ENCODE data around the gene DYRK1A.
A peak's percentile ranks its signal among the peaks of the same experiment; 100 is the strongest.

Gene DYRK1A

DNA sequence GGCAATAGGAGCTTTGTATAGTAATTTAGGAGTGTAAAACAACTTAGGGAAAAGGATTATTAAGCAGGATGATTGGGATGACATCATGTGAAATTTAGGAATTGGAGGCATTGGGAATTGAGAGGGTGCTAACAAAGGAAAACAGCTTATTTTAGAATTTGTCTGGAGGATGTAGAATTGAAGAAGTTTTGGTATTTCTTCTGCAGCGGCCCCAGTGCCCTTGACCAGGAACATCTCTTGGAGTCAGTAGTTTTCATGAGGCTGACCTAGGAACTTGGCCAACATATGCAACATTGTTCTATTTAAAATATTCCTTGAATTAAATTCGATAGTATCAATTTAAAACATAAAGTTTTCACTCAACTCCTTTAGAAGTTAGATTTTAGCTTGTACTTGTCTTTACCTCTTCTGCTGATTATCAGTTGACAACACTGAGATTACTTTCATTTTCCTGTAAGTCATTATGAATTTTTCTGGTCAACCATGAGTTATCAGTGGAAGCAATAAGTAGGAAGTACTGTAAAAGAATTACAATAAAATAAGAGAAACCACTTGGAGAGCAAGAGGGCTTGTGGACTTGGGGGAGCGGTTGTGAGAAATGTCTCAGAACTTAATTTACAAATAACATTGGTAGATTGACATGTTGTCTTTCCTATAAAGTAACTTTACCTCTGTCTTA is 52.8 kb downstream of the DYRK1A start:
- no peak for DNase-seq (ENCODE audit: low spot score)

DNA sequence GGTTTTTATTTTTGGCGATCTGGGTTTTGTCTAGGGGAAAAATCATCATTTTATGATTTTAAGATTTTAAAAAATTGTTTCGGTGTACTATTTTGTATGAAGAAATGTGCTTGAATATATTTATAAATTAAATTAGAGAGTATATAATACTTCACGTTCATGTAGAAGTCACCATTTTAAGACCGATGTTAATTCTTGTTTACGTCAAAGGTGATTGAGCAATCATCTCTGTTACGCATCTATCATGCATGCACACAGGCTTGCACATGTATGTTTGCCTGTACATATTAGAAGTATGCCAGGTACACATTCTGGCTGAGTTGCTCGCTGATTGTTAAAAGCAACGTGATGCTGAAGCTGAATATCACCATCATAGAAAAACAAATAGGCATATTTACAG is 54.7 kb downstream of the DYRK1A start:
- DNase-seq (ENCODE audit: low spot score), result no peak

DNA sequence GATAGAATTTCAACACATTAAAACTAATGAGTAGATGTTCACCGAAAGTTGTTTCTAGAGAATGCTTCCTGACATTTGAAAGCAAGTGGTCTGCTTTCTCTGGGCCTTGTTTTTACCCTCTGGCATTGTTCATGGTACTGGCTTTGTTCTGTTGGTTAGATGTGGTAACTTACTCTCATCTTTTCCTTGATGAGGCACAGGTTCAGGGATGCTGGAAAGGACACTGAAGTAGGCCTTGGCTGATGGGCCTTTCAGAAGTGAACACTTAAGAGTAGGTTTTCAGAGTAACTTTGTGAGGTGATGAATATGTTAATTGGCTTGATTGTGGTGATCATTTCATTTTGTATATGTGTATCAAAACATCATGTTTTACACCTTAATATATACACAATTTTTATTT is 55.8 kb downstream of the DYRK1A start:
- no peak for DNase-seq (ENCODE audit: low spot score)

DNA sequence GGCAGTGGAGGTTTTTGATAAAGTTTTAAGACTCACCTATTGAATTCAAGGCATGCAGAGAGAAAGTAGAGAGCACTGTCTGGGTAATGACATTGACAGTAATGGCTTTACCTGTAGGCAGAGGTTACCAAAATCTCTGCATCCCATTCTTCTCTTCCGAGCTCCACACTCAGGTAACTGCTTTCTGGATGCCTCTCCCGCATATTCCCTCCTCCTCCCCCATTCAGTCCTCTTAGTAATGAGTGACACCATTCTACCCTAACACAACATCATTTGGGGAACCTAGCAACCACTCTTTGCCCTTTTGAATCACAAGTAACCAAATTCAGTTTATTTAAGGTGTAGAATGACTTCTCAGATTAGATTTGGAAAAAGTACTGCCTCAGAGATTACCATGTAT is 56.5 kb downstream of the DYRK1A start:
- no peak for DNase-seq (ENCODE audit: low spot score)

DNA sequence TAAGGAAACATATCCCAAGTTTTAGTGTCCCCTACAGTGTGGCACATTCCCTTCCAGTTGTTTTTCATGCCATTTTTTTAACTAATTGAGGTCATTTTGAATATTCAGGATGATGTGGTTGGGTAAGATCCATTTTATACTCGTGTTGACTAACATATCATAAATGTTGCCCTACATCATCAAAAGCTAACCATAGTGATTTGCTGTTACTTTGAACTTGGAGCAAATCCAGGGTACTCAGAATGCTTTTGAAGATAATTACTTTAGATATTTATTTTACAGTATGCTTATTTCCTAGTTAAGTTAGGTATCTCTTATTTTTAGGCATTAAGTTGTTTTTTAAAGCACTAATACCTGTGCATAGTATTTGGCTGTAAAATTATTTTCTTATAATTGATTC is 57.8 kb downstream of the DYRK1A start:
- no peak for DNase-seq (ENCODE audit: low spot score)

DNA sequence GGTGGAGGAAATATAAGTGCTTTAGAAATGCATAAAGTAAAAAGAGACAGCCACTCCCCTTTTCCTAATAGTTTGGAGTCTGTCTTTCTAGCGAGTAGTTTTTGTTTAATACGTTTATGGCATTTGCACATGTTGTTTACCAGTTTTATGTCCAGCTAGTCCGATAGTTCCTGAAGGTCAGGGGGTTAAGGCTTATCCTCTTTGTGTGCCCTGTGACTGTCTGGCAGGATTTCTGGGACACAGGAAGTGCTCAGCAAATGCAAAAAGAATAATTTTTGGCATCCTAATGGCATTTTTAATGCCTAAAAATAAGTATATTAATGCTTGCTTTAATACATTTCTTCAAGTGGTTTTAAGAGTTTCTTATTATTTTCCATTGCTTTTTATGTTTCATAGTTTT is 58.4 kb downstream of the DYRK1A start:
- DNase-seq (ENCODE audit: low spot score), result no peak

DNA sequence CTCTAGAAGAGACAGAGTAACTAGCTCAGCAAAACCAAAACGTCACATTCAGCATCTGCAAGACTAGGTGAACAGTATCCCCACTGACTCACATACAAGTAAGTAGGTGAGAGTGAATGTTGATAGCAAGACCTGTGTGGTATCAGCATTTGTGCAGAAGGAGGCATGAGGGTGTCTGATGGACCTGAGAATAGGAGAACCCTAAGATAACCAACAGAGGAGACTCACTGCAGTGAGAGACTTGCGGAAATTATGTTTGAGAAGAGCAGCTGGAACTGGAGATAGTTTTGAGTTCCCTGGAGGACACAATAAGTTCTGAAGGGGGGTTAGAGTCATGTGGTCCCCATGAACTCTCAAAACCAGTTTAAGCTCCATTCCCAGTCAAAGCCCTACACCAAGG is 59.1 kb downstream of the DYRK1A start:
- DNase-seq (ENCODE audit: low spot score), result no peak

DNA sequence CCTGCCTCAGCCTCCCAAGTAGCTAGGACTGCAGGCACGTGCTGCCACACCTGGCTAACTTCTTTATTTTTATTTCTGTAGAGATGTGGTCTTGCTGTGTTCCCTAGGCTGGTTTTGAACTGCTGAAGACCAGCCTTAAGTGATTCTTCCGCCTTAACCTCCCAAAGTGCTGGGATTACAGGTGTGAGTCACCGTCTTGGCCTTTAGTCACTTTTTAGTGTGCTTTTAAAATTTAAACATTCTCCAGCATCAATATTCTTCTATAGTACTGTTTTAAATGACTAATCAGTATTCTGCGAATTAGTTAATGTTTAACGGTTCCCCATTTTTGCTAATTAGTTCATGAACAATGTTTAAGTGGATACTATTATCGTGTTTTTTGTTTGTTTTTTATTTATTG is 60.6 kb downstream of the DYRK1A start:
- DNase-seq (ENCODE audit: low spot score), result no peak

DNA sequence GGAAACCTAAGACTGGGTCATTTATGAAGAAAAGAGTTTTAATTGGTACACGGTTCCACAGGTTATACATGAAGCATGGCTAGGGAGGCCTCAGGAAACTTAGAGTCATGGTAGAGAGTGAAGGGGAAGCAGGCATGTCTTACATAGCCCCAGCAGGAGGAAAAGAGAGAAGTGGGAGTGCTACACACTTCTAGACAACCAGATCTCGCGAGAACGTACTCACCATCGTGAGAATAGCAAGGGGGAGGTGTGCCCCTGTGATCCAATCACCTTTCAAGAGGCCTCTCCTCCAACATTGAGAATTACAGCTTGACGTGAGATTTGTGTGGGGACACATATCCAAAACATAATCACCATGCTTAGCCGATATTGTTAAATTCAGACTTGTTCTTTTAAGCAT is 62.8 kb downstream of the DYRK1A start:
- DNase-seq (ENCODE audit: low spot score), result no peak

DNA sequence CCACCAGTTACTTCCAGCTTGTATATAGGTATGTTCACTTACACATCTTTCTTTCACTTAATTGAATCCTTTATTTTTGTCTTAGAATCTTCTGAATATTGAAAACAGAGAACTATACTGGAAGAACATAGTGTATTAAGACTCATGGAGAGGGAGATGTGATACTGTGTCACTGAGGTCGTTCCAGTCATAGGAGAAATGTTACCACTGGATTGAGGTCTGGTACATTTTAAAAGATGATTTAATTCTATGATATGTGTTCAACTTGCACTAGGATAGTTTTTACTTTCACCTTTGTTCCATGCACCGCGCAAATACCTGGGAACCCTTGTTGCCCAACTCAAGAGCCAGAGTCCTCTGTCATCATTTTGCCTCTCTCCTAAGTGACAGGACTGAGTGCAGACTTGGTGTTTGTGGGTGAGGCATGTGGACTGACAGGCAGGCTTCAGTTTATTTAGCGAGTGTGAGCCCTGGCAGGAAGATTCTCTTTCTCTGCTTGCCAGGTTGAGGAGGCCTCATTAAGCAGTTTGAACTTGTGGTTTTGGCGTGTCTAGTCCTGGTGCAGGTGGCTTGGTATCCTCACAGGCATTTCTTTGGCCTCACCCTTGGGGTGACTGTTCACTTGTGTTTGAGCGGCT is 63.7 kb downstream of the DYRK1A start:
- DNase-seq (ENCODE audit: low spot score), result no peak

DNA sequence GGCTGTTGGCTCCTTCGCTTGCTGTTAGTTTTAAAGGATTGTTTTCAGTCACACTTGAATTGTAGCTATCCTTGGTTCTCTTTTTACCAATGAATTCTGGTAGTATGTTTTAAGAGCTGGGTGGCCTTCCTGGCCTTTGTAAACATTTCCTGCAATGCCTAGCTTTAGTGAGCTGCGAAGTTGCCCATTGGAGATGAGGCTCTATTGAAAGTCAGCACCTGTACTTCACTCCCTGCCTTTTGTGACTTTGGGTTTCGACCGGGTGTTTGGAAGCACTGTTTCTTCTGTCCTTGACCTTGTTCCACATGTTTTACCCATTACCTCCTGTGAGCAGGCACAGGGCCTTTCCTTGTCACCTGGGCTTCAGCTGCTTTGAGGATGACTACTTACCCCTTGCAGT is 64.7 kb downstream of the DYRK1A start:
- no peak for DNase-seq (ENCODE audit: low spot score)

DNA sequence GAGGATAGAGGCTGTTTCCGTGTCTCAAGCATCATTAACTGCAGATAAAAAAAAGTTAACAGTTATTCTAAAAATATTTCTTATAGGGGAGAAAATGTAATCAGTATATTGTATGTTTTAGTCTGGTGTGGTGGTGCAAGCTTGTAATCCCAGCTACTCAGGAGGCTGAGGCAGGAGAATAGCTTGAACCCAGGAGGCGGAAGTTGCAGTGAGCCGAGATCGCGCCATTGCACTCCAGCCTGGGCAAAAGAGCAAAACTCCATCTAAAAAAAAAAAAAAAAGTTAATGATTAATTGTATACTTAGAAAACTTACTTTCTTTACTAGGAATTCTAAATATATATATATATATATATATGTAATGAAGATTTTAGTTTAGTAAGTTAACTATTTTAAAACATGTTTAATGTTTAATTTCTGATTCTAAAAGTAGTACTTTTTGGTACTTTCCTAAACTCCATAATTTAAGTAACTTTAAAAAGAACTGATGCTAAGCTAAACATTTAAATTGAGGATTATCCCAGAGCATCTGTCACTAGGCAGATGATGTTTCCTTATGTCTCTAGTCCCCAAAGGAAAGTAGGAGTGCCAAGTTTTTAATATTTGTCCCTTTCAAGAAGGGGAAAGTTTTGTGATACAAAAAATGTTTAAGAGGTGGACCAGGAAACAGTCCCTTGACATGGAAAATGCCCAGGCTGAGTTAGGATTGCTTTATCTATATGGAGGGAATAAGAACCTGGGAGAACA is 66.3 kb downstream of the DYRK1A start:
- DNase-seq (ENCODE audit: low spot score), result no peak

DNA sequence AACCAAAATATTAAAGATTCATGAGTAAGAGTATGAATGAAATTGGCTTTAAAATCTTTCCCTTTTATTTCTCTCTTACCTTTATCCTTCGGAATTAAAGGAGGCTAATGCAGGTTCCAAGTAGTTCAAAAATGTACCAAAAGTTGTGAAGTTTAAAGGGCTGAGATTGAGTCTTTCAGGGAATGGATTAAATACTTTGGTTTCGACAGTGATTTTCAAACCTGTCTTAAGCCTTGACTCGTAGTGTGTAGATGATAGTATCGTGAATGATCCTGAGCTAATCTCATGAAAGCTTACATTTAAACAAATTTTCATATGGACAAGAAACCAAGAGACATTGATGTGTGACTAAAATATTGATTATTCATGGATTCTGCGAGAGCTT is 66.9 kb downstream of the DYRK1A start:
- DNase-seq (ENCODE audit: low spot score), result no peak

DNA sequence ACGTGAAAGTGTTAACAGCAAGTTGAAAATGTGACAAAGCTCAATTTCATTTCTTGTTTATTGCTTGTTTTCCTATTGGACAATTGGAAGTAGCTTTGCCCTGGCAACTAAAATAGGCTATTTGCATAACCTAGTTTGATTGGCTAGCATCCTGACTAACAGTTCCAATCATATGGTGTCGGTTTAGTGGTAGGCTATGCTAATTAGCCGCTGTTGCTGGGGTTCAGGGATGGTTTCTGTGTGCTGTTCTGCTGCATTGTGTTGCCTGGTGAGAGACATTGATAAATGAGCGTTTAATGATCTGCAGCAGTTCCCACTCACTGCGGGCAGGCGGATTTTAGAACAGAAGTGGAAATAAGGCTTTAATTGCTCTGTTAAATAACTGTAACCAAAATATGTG is 68.5 kb downstream of the DYRK1A start:
- peak; percentile 91 for DNase-seq (ENCODE audit: low spot score)

DNA sequence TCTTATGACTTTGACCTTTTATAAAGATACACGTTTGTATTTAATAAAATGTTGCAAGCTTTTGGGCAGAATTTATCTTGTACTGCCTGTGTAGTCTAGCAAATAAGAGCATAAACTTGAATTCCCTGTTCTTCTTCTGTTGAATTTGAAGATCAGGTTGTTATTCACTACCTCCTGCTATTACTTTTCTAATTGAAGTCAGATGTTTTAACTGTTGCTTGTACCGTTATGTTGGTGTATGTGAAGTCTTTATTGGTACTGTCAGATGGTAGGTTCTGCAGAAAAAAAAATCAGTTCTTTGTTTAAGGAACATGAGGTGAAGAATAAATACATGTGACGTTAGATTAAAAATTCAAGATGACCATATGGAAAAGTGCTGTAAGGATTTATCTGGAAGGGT is 69.1 kb downstream of the DYRK1A start:
- no peak for DNase-seq (ENCODE audit: low spot score)

DNA sequence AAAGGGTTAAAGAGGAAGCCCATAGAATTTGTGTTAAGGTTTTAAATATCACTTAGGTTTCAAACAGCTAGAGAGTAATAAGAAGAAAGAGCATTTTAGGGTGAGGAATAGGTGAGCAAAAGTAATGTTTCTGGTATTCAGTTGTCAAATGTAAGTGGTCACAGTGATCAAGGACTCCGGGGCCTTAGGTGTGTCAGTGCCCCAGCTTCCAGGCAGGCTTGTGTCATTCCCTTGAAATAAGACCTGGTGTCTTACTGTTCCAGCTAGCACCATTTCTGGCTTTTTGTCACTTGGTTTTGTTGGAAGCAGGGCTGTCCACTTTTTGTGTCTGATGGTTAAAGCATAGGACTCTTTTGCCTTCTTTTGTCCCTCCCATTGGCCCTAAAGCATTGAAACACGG is 69.6 kb downstream of the DYRK1A start:
- DNase-seq (ENCODE audit: low spot score), result no peak

DNA sequence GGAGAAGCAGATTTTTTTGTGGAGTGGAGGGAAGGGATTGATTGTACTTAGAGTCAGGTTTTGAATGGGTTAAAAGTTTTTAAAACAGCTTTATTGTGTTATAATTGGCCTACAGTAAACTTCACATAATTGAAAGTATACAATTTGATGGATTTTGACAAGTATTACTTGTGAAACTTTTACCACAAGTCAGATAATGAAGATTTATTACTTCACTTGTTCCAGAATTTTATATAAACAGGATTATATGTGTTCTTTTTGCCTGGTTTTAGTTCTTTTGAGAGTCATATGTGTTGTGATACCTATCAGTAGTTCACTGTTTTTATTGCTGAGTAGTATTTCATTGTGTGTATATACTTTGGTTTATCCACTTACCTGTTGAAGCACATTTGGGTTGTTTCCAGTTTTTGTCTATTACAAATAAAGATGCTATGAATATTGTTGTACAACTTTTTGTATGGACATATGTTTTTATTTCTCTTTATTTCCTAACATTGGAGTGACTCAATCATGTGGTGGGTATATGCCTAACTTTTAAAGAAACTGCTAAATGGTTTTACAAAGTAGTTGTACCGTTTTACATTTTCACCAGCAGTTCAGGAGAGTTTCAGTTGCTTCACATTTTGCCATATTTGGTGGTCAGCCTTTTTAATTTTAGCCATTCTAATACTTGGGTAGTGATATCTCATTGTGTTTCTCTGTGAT is 71.0 kb downstream of the DYRK1A start:
- DNase-seq (ENCODE audit: low spot score), result no peak

DNA sequence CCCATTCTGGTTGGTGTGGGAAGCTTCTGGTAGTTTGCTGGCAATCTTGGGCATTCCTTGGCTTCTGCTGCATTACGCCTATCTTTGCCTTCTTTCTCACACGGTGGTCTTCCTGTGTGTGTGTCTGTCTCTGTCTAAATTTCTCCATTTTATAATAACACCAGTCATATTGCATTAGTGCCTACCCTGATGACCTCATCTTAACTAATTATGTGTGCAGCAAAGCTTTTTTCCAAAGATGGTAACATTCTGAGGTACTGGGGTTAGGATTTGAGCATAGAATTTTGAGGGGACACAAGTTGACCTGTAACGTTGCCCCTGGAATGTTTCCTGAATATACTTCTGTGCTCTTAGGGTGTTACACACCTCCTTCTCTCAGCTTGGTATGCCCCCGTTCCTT is 77.1 kb downstream of the DYRK1A start:
- DNase-seq (ENCODE audit: low spot score), result no peak

DNA sequence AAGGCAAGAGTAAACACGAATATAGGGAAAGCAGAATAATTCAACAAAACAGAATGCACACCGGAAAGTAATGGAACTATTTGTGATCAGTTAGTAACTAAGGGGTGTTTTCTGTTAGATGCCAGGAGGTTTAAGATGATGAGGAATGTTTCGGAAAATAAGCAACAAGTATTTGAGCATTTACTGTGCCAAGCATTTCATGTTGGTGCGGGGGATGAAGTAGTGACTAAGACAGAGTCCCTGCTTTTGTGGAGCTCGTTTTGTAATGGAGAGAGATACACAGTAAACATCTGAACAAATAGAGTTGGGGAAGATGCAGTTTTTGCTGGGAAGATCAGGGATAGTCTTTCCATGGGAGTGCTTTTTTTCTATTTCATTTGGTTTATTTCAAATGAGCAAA is 78.7 kb downstream of the DYRK1A start:
- no peak for DNase-seq (ENCODE audit: low spot score)

DNA sequence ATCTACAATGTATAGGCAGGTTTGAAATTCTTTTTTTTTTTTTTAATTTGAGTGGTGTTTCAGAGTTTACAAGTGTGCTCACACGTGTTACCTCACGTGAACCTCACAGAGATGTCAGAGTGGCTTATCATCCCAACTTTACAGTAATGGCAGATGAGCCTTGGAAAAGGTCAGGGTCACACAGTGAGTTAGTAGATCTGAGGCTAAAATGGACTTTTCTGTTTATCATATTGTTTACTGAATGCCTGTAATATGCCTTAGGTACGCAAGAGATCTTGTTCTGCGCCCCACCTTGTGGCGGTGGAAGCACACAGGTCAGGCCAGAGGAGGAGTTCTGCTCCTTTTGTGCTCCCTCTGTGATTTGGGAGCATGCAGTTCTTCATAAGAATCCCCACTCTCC is 80.0 kb downstream of the DYRK1A start:
- no peak for DNase-seq (ENCODE audit: low spot score)

DNA sequence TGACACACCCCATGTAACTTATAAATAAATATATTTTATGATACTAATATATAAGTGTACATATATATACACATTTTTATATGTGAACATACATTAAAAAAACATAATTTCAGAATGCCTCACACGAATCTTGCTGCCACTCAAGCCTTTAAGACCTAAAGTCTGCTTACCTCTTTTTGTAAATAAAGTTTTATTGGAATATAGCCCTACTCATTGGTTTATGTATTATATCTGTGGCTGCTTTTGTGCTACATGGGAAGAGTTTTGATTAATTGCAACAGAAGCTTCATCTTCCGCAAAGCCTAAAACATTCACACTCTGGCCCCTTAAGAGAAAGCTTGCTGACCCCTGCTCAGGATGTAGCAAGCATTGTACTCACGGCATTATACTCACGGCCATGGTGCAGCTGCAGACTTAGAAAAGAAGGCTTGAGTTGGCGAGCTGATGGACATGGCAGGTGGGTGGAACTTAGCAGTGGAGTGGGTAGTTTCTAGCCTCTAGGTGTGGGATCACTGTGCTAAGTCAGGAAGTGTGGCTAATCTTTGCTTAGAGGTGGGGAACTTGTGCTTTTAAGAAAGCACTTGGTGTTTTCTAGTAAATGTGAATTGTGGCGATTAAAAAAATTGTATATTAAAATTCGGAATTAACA is 80.8 kb downstream of the DYRK1A start:
- no peak for DNase-seq (ENCODE audit: low spot score)

DNA sequence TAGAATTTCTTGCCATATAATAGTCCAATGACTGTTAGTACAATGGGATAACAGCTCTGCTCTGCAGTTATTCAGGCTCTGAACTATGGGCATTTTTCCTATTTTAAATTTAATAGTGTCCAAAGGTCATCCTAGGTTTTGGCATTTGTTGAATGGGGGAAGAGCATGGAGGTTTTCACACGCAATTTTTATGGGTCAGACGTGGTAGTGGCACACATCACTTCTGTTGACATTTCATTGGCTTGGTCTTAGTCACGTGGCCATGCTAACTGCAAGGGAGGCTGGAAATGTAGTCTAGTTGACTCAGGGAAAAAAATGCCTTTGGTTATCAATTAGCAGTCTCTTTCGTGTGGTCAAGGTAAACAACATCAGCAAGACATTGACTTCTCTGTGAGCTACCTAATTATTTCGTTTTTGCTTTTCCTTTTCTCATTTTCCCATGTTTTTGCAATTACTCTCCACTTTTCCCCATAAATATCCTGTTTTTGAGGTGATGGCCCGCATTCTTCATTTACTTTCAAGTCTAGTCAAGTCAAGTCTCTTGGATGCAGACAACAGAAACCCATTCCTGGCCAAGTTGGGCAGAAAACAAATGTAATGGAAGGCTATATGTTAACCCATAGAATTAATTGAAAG is 82.8 kb downstream of the DYRK1A start:
- no peak for DNase-seq (ENCODE audit: low spot score)
